HEK293 (cell line): ENCODE data around the gene GPM6B.

Experiments
- CTCF ChIA-PET: fragments of 350-600 bp; formaldehyde crosslinking; extraction: SDS; loops from one replicate; lab custom pipeline; 2021; ENCODE audit warnings: antibody characterized with exemption; lab: Yijun Ruan, JAX
- POLR2A ChIA-PET: fragments of 300-600 bp; formaldehyde crosslinking; extraction: SDS; loops from one replicate; lab custom pipeline; 2020; ENCODE audit warnings: antibody characterized with exemption, inconsistent platforms; lab: Yijun Ruan, JAX
- H3K27ac ChIP-seq: fragments of 200-500 bp; sonication (Bioruptor generic); 2 replicates; pipeline ENCODE4 v1.5.1; 2014; ENCODE audit warnings: low read depth, low read length, control low read depth, inconsistent platforms; ENCODE audit errors: extremely low read depth
- H3K36me3 ChIP-seq, 2 experiments: fragments of 200-500 bp in 1 of 2; sonication (Bioruptor generic) in 1 of 2; 1 replicate in 1 of 2; 2 replicates in 1 of 2; pipeline ENCODE4 v1.5.1; 2014 to 2017; ENCODE audit warnings: inconsistent platforms in 2 of 2, low read length in 2 of 2; ENCODE audit not compliant: control insufficient read depth in 2 of 2, insufficient read depth in 1 of 2
- H3K4me1 ChIP-seq: fragments of 200-500 bp; sonication (Bioruptor generic); 2 replicates; pipeline ENCODE4 v1.5.1; 2014; ENCODE audit warnings: mild to moderate bottlenecking, low read length, inconsistent platforms; ENCODE audit not compliant: control insufficient read depth, insufficient read depth
- H3K4me3 ChIP-seq: 2 replicates; pipeline ENCODE4 v1.5.1; 2011; ENCODE audit warnings: low read depth, mild to moderate bottlenecking, control low read depth, low read length, moderate library complexity
- H3K9me3 ChIP-seq: fragments of 200-500 bp; sonication (Bioruptor generic); 2 replicates; pipeline ENCODE4 v1.5.1; 2014; ENCODE audit warnings: low read depth, low read length, inconsistent platforms; ENCODE audit not compliant: control insufficient read depth, insufficient read depth
- GLI2 ChIP-seq: fragments of 450-650 bp; formaldehyde crosslinking; IDR thresholded peaks from 2 replicates; pipeline ENCODE4; 2017; ENCODE audit warnings: missing biosample characterization, missing genetic modification characterization, low read depth, borderline replicate concordance
- GLI4 ChIP-seq: fragments of 450-650 bp; formaldehyde crosslinking; IDR thresholded peaks from 2 replicates; pipeline ENCODE4 v1.5.1; 2016; ENCODE audit warnings: missing biosample characterization, missing genetic modification characterization
- HOXD13 ChIP-seq: sonication (generic); formaldehyde crosslinking; IDR thresholded peaks from 2 replicates; pipeline ENCODE4 v1.8.0; 2022; ENCODE audit warnings: missing genetic modification reagents, borderline replicate concordance
- KLF7 ChIP-seq: fragments of 450-650 bp; formaldehyde crosslinking; IDR thresholded peaks from 2 replicates; pipeline ENCODE4 v1.5.1; 2016; ENCODE audit warnings: missing biosample characterization, missing genetic modification characterization, borderline replicate concordance
- PRDM6 ChIP-seq: fragments of 450-650 bp; formaldehyde crosslinking; IDR thresholded peaks from 2 replicates; pipeline ENCODE4 v1.5.1; 2017; ENCODE audit warnings: missing biosample characterization, missing genetic modification characterization
- SALL2 ChIP-seq: fragments of 450-650 bp; formaldehyde crosslinking; IDR thresholded peaks from 2 replicates; pipeline ENCODE4 v1.5.0; 2017; ENCODE audit warnings: missing biosample characterization, mild to moderate bottlenecking, missing genetic modification characterization, borderline replicate concordance
- SP7 ChIP-seq: fragments of 450-650 bp; formaldehyde crosslinking; IDR thresholded peaks from 2 replicates; pipeline ENCODE4 v1.5.1; 2016; ENCODE audit warnings: missing biosample characterization, missing genetic modification characterization
- ZNF175 ChIP-seq: fragments of 450-650 bp; formaldehyde crosslinking; IDR thresholded peaks from 2 replicates; pipeline ENCODE4 v1.5.1; 2016; ENCODE audit warnings: missing biosample characterization, missing genetic modification characterization
- ZNF221 ChIP-seq: fragments of 450-650 bp; formaldehyde crosslinking; IDR thresholded peaks from 2 replicates; pipeline ENCODE4 v1.5.1; 2017; ENCODE audit warnings: missing biosample characterization, missing genetic modification characterization, borderline replicate concordance
- ZNF292 ChIP-seq: fragments of 450-650 bp; formaldehyde crosslinking; IDR thresholded peaks from 2 replicates; pipeline ENCODE4 v1.5.1; 2016; ENCODE audit warnings: low read depth, missing biosample characterization, missing genetic modification characterization, borderline replicate concordance
- ZNF302 ChIP-seq: fragments of 450-650 bp; formaldehyde crosslinking; IDR thresholded peaks from 2 replicates; pipeline ENCODE4 v1.5.1; 2016; ENCODE audit warnings: missing biosample characterization, missing genetic modification characterization, low read depth
- ZNF335 ChIP-seq: fragments of 450-650 bp; formaldehyde crosslinking; conservative IDR thresholded peaks from 2 replicates; pipeline ENCODE4 v1.5.1; 2016; ENCODE audit warnings: missing biosample characterization, missing genetic modification characterization
- ZNF391 ChIP-seq: fragments of 450-650 bp; formaldehyde crosslinking; IDR thresholded peaks from 2 replicates; pipeline ENCODE4 v1.5.1; 2016; ENCODE audit warnings: low read depth, missing biosample characterization, missing genetic modification characterization, borderline replicate concordance
- ZNF404 ChIP-seq: fragments of 450-650 bp; formaldehyde crosslinking; IDR thresholded peaks from 2 replicates; pipeline ENCODE4 v1.5.1; 2017; ENCODE audit warnings: missing biosample characterization, missing genetic modification characterization
- ZNF621 ChIP-seq: fragments of 450-650 bp; formaldehyde crosslinking; IDR thresholded peaks from 2 replicates; pipeline ENCODE4 v1.5.1; 2017; ENCODE audit warnings: missing biosample characterization, missing genetic modification characterization
- ZNF692 ChIP-seq: fragments of 450-650 bp; formaldehyde crosslinking; IDR thresholded peaks from 2 replicates; pipeline ENCODE4 v1.5.1; 2016; ENCODE audit warnings: missing biosample characterization, missing genetic modification characterization
- ZNF747 ChIP-seq: fragments of 450-650 bp; formaldehyde crosslinking; IDR thresholded peaks from 2 replicates; pipeline ENCODE4 v1.5.1; 2016; ENCODE audit warnings: missing biosample characterization, missing genetic modification characterization
- ZNF792 ChIP-seq: fragments of 450-650 bp; formaldehyde crosslinking; IDR thresholded peaks from 2 replicates; pipeline ENCODE4 v1.5.1; 2016; ENCODE audit warnings: missing biosample characterization, missing genetic modification characterization
- ZNF837 ChIP-seq: fragments of 450-650 bp; formaldehyde crosslinking; IDR thresholded peaks from 2 replicates; pipeline ENCODE4 v1.5.1; 2016; ENCODE audit warnings: missing biosample characterization, missing genetic modification characterization
- TF ChIP-seq, protein P1 (sequence below): fragments of 450-650 bp; formaldehyde crosslinking; IDR thresholded peaks from 2 replicates; pipeline ENCODE4 v1.5.1; 2016; ENCODE audit warnings: missing biosample characterization, missing genetic modification characterization, borderline replicate concordance
- TF ChIP-seq, protein P2 (sequence below): fragments of 450-650 bp; formaldehyde crosslinking; IDR thresholded peaks from 2 replicates; pipeline ENCODE4 v1.5.1; 2016; ENCODE audit warnings: missing biosample characterization, missing genetic modification characterization
- TF ChIP-seq, protein P3 (sequence below): fragments of 450-650 bp; formaldehyde crosslinking; IDR thresholded peaks from 2 replicates; pipeline ENCODE4 v1.5.1; 2016; ENCODE audit warnings: missing biosample characterization, missing genetic modification characterization

The GPM6B gene

GRCh38 chrX:13776387-13776786 is 40.5 kb downstream of the GPM6B start (continued):
- no peak for TF ChIP-seq ZNF175 (tag by site-specific recombination)
- no peak for TF ChIP-seq GLI4 (tag by site-specific recombination)
- TF ChIP-seq ZNF837 (tag by site-specific recombination): no peak
- no peak for TF ChIP-seq ZNF404 (tag by site-specific recombination)

GRCh38 chrX:13775837-13776236 is 41.1 kb downstream of the GPM6B start:
- TF ChIP-seq ZNF621 (tag by site-specific recombination) (no peak), ZNF792 (tag by site-specific recombination) (no peak), GLI2 (tag by site-specific recombination) (no peak), KLF7 (tag by site-specific recombination) (no peak), ZNF391 (tag by site-specific recombination) (no peak), ZNF335 (tag by site-specific recombination) (no peak), ZNF692 (tag by site-specific recombination) (no peak), SALL2 (tag by site-specific recombination) (no peak), ZNF292 (no peak), ZNF747 (no peak), PRDM6 (no peak)
- H3K36me3 ChIP-seq: peaks cover 15 to 53% of the 10 kb centered on the region in 2 experiments; a peak in 2 of 3 replicates
- no peak overlapping the region for H3K4me3 ChIP-seq
- no peak overlapping the region for H3K27ac ChIP-seq
- H3K9me3 ChIP-seq: no peaks in the 10 kb centered on the region
- CTCF ChIA-PET: interaction anchor here (0.8 to 1.9 kb wide), 3 partner anchors 11 to 256 kb away, joined by 3 to 6 read pairs (median 3); no protein-coding TSS in a partner anchor
- POLR2A ChIA-PET: interaction anchor here (0.6 to 1.0 kb wide), 2 partner anchors 35 to 62 kb away, joined by 3 read pairs; no protein-coding TSS in a partner anchor
- H3K4me1 ChIP-seq: no peaks in the 10 kb centered on the region

- H3K27ac ChIP-seq: no peak overlapping the region
- POLR2A ChIA-PET: interaction anchor here (0.6 kb wide), 2 partner anchors 40 to 93 kb away, joined by 3 read pairs; no protein-coding TSS in a partner anchor
- H3K4me3 ChIP-seq: no peak overlapping the region
- H3K9me3 ChIP-seq: no peaks in the 10 kb centered on the region
- H3K4me1 ChIP-seq: 0 out of 2 replicates have a peak, but pooled peaks cover 2% of the 10 kb centered on the region
- CTCF ChIA-PET: interaction anchor here (0.6 to 1.9 kb wide), 4 partner anchors 12 to 257 kb away, joined by 3 to 6 read pairs (median 4); no protein-coding TSS in a partner anchor
- peaks cover 27 to 57% of the 10 kb centered on the region in 2 experiments for H3K36me3 ChIP-seq
- TF ChIP-seq, protein P1, sequence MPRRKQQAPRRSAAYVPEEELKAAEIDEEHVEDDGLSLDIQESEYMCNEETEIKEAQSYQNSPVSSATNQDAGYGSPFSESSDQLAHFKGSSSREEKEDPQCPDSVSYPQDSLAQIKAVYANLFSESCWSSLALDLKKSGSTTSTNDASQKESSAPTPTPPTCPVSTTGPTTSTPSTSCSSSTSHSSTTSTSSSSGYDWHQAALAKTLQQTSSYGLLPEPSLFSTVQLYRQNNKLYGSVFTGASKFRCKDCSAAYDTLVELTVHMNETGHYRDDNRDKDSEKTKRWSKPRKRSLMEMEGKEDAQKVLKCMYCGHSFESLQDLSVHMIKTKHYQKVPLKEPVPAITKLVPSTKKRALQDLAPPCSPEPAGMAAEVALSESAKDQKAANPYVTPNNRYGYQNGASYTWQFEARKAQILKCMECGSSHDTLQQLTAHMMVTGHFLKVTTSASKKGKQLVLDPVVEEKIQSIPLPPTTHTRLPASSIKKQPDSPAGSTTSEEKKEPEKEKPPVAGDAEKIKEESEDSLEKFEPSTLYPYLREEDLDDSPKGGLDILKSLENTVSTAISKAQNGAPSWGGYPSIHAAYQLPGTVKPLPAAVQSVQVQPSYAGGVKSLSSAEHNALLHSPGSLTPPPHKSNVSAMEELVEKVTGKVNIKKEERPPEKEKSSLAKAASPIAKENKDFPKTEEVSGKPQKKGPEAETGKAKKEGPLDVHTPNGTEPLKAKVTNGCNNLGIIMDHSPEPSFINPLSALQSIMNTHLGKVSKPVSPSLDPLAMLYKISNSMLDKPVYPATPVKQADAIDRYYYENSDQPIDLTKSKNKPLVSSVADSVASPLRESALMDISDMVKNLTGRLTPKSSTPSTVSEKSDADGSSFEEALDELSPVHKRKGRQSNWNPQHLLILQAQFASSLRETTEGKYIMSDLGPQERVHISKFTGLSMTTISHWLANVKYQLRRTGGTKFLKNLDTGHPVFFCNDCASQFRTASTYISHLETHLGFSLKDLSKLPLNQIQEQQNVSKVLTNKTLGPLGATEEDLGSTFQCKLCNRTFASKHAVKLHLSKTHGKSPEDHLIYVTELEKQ (tag by site-specific recombination): no peak
- peak; percentile 71 for TF ChIP-seq PRDM6
- no peak for TF ChIP-seq ZNF302 (tag by site-specific recombination)
- no peak for TF ChIP-seq ZNF221 (tag by site-specific recombination)
- TF ChIP-seq HOXD13: no peak
- TF ChIP-seq, protein P2, sequence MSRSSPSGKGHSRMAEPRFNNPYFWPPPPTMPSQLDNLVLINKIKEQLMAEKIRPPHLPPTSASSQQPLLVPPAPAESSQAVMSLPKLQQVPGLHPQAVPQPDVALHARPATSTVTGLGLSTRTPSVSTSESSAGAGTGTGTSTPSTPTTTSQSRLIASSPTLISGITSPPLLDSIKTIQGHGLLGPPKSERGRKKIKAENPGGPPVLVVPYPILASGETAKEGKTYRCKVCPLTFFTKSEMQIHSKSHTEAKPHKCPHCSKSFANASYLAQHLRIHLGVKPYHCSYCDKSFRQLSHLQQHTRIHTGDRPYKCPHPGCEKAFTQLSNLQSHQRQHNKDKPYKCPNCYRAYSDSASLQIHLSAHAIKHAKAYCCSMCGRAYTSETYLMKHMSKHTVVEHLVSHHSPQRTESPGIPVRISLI (tag by site-specific recombination): no peak
- TF ChIP-seq SP7 (tag by site-specific recombination): 0 out of 2 replicates have a peak, but pooled peaks have one; percentile 21
- TF ChIP-seq, protein P3, sequence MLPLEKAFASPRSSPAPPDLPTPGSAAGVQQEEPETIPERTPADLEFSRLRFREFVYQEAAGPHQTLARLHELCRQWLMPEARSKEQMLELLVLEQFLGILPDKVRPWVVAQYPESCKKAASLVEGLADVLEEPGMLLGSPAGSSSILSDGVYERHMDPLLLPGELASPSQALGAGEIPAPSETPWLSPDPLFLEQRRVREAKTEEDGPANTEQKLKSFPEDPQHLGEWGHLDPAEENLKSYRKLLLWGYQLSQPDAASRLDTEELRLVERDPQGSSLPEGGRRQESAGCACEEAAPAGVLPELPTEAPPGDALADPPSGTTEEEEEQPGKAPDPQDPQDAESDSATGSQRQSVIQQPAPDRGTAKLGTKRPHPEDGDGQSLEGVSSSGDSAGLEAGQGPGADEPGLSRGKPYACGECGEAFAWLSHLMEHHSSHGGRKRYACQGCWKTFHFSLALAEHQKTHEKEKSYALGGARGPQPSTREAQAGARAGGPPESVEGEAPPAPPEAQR (tag by site-specific recombination): no peak
Observed at GRCh38 chrX:13774696-13775095, 42.2 kb downstream of the GPM6B start.
